Ishikawa (cell line): ENCODE data around the gene TOMM7.

Experiments
- FOXM1 ChIP-seq: IDR thresholded peaks from 2 replicates; pipeline ENCODE4 v1.6.1; 2012; ENCODE audit warnings: low read depth, borderline replicate concordance
- YY1 ChIP-seq: IDR thresholded peaks from 2 replicates; pipeline ENCODE4 v1.6.1; 2012; ENCODE audit warnings: low read depth

GRCh38 chr7:22799633-22800032, 23.0 kb downstream of the TOMM7 start:
- TF ChIP-seq YY1 (no peak), FOXM1 (no peak)
